ENCODE data around the gene DOK7.
A peak's percentile ranks its signal among the peaks of the same experiment; 100 is the strongest.

The DOK7 gene

GRCh38 chr4:3427706-3428446 lies 35.2 kb upstream of the DOK7 start:
- DNase-seq (no peak), ATAC-seq (no peak)

- DNase-seq (no peak), ATAC-seq (no peak)
These were observed 33.5 kb upstream of the DOK7 start for GRCh38 chr4:3429651-3430050.

GRCh38 chr4:3430524-3430923 lies 32.6 kb upstream of the DOK7 start:
- ATAC-seq (no peak), DNase-seq (no peak)

GRCh38 chr4:3431446-3431993 lies 31.6 kb upstream of the DOK7 start:
- no peak for DNase-seq
- ATAC-seq, result no peak

- no peak for DNase-seq
- ATAC-seq, result no peak
These were observed 30.7 kb upstream of the DOK7 start for GRCh38 chr4:3432381-3432790.

GRCh38 chr4:3433138-3433869 lies 29.8 kb upstream of the DOK7 start:
- ATAC-seq, result no peak
- DNase-seq, result no peak

GRCh38 chr4:3434881-3435685 lies 28.0 kb upstream of the DOK7 start:
- DNase-seq (no peak), ATAC-seq (no peak)

GRCh38 chr4:3435686-3435956 lies 27.5 kb upstream of the DOK7 start:
- ATAC-seq, result no peak
- DNase-seq, result no peak

- no peak for ATAC-seq
- DNase-seq, result no peak
These were observed 26.9 kb upstream of the DOK7 start for GRCh38 chr4:3436048-3436797.

- DNase-seq, result no peak
- ATAC-seq, result peak; percentile 45
These were observed 26.1 kb upstream of the DOK7 start for GRCh38 chr4:3436798-3437581.

GRCh38 chr4:3437582-3437936 lies 25.5 kb upstream of the DOK7 start:
- DNase-seq, result no peak
- no peak for ATAC-seq

- ATAC-seq, result no peak
- DNase-seq, result no peak
These were observed 24.9 kb upstream of the DOK7 start for GRCh38 chr4:3437998-3438846.

GRCh38 chr4:3438847-3439180 lies 24.3 kb upstream of the DOK7 start:
- ATAC-seq, result no peak
- DNase-seq, result no peak

GRCh38 chr4:3439391-3439790 lies 23.7 kb upstream of the DOK7 start:
- no peak for ATAC-seq
- no peak for DNase-seq

GRCh38 chr4:3440011-3440410 lies 23.1 kb upstream of the DOK7 start:
- DNase-seq, result no peak
- no peak for ATAC-seq

GRCh38 chr4:3440979-3441500 lies 22.1 kb upstream of the DOK7 start:
- DNase-seq, result no peak

GRCh38 chr4:3441501-3442459 lies 21.3 kb upstream of the DOK7 start, which contains the start of gene HGFAC:
Gene HGFAC (plus strand): TSS chr4:3441968. CDS start chr4:3442002, 34 bp downstream.
- DNase-seq (no peak), ATAC-seq (no peak)

More at GRCh38 chr4:3440979-3441500, 22.1 kb upstream of the DOK7 start:
- no peak for ATAC-seq

GRCh38 chr4:3442460-3442958 lies 20.6 kb upstream of the DOK7 start:
- DNase-seq, result no peak
- no peak for ATAC-seq

All from stimulated activated naive CD8-positive, alpha-beta T cell treated with anti-CD3 and anti-CD28 coated beads, Interleukin-15, Interleukin-2, amounts not matched to agents 100 U/mL and 50 U/mL, for 24 hours (primary cell).